Fibroblast of skin of abdomen (primary cell): ENCODE results near the gene NOL4L.
"Not testable (repeated sequence)": the region's sequence is repeated elsewhere in the genome, so short reads cannot be mapped to it uniquely, and the experiment has no call there.

ENCODE experiments used
- DNase-seq: peaks from one replicate; pipeline ENCODE4 v3.0.0-alpha.2; 2013

NOL4L gene

GRCh38 chr20:32595143-32595542 lies 10.0 kb upstream of the NOL4L start:
- no peak for DNase-seq

- not testable (repeated sequence) for DNase-seq
Measured at GRCh38 chr20:32594669-32595068, 9.5 kb upstream of the NOL4L start.

- no peak for DNase-seq
Measured at GRCh38 chr20:32594204-32594603, 9.1 kb upstream of the NOL4L start.

- DNase-seq: not testable (repeated sequence)
Measured at GRCh38 chr20:32592616-32593015, 7.5 kb upstream of the NOL4L start.

- DNase-seq: no peak
Measured at GRCh38 chr20:32592022-32592421, 6.9 kb upstream of the NOL4L start.

- DNase-seq: no peak
Measured at GRCh38 chr20:32589769-32590168, 4.6 kb upstream of the NOL4L start.

- no peak for DNase-seq
Measured at GRCh38 chr20:32589256-32589655, 4.1 kb upstream of the NOL4L start.

GRCh38 chr20:32588040-32588439 lies 2.9 kb upstream of the NOL4L start:
- DNase-seq: no peak

GRCh38 chr20:32586291-32586690 lies 1.2 kb upstream of the NOL4L start:
- DNase-seq: no peak

GRCh38 chr20:32585586-32586127 lies 524 bp upstream of the NOL4L start:
- no peak for DNase-seq

GRCh38 chr20:32583581-32584070 lies 1.5 kb downstream of the NOL4L start:
- no peak for DNase-seq

- no peak for DNase-seq
Measured at GRCh38 chr20:32582659-32583580, 2.2 kb downstream of the NOL4L start.

GRCh38 chr20:32581839-32582658 lies 3.1 kb downstream of the NOL4L start:
- no peak for DNase-seq

- no peak for DNase-seq
Measured at GRCh38 chr20:32580970-32581838, 3.9 kb downstream of the NOL4L start.

- DNase-seq: no peak
Measured at GRCh38 chr20:32580219-32580969, 4.7 kb downstream of the NOL4L start.

- no peak for DNase-seq
Measured at GRCh38 chr20:32578840-32579390, 6.2 kb downstream of the NOL4L start.

GRCh38 chr20:32578062-32578461 lies 7.1 kb downstream of the NOL4L start:
- not testable (repeated sequence) for DNase-seq

- no peak for DNase-seq
Measured at GRCh38 chr20:32577657-32578056, 7.5 kb downstream of the NOL4L start.

GRCh38 chr20:32577023-32577422 lies 8.1 kb downstream of the NOL4L start:
- no peak for DNase-seq

GRCh38 chr20:32576560-32576959 lies 8.6 kb downstream of the NOL4L start:
- no peak for DNase-seq

GRCh38 chr20:32575805-32576204 lies 9.3 kb downstream of the NOL4L start:
- no peak for DNase-seq
